ENCODE data around the gene MEGF9.

MEGF9 gene

DNA sequence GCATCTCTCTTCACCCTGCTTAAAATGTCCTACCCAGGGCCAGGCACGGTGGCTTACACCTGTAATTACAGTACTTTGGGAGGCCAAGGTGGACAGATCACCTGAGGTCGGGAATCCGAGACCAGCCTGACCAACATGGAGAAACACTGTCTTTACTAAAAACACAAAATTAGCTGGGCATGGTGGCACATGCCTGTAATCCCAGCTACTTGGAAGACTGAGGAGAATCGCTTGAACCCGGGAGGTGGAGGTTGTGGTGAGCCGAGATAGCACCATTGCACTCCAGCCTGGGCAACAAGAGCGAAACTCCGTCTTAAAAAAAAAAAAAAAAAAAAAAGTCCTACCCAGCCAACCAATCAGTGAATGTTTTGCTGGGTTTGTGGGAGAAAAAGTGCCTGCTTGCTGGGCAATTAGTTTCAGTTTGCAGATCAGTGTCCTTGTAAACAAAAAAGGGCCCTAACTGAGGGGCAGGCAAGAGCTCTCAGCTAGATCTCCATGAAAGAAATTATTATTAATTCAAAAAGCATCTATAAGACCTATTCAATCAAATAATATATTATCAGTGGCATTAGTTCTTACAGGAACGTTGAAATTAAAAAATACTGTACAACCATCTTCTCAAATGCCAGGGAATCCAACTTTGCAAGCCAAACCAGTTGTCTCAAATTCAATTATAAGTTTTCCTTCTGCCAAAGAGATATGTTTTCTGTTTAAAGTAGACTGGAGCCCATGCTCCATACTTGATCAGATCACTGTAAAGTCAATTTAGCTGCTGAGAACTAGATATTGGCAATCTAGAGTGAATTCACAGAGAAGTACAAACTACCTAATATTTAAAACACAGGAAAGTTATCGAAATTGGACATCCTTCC, 3.9 kb downstream of the MEGF9 start:
- peak overlapping the region in 6 of 7 experiments; percentile 2 to 94 (median 19) for H3K4me3 ChIP-seq
- peak overlapping the region in 19 of 21 experiments; percentile 37 to 97 (median 83) for H3K27ac ChIP-seq

GRCh38 chr9:120708526-120709224, 5.6 kb downstream of the MEGF9 start:
- peak overlapping the region in 17 of 21 experiments; percentile 14 to 97 (median 83) for H3K27ac ChIP-seq
- H3K4me3 ChIP-seq = no peak overlapping the region

DNA sequence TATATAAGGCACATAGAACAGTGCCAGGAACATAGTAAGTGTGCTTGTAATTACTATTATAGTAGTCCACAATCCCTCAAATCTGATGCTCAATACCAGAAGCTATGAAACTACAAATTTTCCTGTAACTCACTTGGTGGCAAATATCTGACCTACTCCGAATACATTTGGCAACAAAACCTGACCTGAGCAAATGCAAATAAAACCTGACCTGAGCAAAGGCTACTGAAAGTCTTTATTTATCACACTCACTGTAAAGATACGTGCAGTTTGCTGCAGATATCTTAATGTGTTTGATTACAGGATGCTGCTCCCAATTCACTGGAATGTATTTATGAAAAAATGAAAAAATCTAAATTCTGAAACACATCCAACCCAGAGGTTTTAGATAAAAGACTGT, 7.1 kb downstream of the MEGF9 start:
- peak overlapping the region in 1 of 21 experiments; percentile 68 for H3K27ac ChIP-seq
- no peak overlapping the region for H3K4me3 ChIP-seq

DNA sequence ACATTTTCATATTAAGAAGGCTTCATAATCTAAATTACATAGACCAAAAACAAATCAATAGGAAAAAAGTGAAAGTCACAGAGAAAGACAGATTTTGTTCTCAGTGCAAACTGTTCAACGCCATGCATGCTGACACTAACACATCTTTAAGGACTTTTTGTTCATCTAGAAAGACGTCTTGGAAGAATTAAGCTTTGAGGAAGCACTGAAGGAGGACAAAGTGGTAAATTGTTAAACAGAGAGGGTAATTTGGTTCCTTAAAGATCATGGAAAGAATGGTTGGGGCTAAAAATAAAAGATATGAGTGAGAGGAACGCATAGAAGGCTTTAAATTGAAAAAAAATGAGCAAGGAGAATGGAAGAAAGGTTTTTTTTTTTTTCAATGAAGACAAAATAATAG, 9.1 kb downstream of the MEGF9 start:
- H3K4me3 ChIP-seq = no peak overlapping the region
- peak overlapping the region in 2 of 21 experiments; percentile 5 to 66 for H3K27ac ChIP-seq

DNA sequence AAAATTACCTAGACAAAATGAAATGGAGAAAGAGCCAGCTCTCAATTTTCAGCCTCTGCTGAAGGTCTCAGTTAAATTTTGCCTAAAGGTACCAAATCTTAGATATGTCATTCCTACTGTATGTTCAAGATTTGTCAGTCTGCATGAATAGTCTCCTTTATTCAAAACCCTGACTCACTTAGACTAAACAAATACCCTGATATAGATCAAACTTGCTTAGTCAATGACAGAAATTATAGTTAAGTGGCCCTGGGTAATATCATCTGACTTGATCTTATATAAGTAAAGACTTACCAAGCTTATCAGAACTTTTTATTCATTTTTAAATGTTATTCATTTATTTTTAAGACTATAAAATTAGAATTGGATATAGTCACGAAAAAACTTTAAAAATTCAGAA, 12.2 kb downstream of the MEGF9 start:
- Histone ChIP-seq H3K27ac (no peak overlapping the region), H3K4me3 (no peak overlapping the region)

DNA sequence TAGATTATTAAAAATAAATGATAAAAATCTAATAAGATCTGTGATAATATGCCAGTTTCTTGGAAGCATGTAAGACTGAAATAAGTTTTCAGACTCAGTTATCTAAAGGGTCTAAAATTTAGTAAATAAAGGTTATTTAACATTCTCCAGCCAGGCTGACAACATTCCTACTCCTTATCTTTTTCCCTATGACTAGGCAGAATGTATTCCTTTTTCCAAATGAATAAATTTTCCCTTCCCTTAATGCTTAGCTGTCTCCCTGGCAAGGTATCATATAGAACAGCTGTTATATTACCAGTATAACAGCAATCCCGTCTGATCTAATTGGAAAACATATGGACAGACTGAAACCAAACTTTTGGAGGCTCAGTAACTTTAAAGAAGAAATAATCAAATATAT, 13.0 kb downstream of the MEGF9 start:
- H3K4me3 ChIP-seq = no peak overlapping the region
- no peak overlapping the region for H3K27ac ChIP-seq

- no peak overlapping the region for H3K4me3 ChIP-seq
- peak overlapping the region in 1 of 21 experiments; percentile 3 for H3K27ac ChIP-seq
These were observed 15.5 kb downstream of the MEGF9 start for GRCh38 chr9:120698766-120699165.

GRCh38 chr9:120697448-120697847, 16.8 kb downstream of the MEGF9 start:
- Histone ChIP-seq H3K27ac (no peak overlapping the region), H3K4me3 (no peak overlapping the region)

DNA sequence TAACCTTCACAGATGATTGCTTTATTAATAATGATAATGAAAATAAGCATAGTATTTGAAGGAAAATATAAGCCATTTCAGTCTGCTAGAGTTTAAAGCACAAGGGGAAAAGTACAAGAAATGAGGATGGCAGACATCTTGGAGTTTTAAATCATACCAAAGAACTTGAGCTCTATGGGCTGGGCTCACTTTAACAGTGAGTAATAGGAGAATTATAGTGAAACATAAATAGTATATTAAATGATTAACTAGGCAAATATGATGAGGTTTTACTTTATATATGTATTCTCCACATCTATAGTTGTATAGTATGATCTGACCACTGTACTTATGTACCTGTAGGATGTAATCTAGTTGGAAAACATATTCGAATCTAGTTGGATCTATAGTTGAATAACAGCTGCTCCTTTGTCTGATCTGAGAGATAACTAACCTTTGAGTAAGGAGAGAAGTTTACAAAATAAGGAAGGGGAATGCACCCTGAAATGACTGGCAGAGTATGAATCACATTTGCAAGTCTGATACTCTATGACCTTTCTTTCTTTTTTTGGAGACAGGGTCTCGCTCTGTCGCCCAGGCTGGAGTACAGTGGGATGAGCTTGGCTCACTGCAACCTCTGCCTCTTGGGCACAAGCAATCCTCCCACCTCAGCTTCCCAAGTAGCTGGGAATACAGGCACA, 17.6 kb downstream of the MEGF9 start:
- Histone ChIP-seq H3K27ac (peak overlapping the region in 1 of 21 experiments; percentile 20), H3K4me3 (no peak overlapping the region)

DNA sequence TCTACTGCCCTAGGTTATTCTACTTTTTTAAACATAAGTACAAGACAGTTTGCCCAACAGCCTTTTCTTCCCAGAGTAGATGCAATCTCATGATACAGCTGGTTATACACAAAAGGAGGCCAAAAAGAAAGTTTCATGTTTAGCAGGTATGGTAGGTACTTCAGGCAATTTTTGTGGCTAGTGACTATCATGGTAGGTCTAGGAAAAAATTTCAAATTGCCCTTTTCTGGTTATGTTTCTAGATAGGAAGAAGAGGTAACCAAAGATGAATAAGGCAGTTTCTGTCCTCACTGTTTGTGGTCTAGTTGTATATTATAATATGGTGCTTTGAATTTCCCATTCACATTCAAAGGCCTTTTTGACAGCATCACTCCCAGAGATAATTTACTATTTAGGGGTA, 19.7 kb downstream of the MEGF9 start:
- H3K27ac ChIP-seq = no peak overlapping the region

GRCh38 chr9:120693700-120694008, 20.6 kb downstream of the MEGF9 start:
- no peak overlapping the region for H3K4me3 ChIP-seq
- peak overlapping the region in 1 of 21 experiments; percentile 1 for H3K27ac ChIP-seq

More for the DNA sequence above, 19.7 kb downstream of the MEGF9 start:
- no peak overlapping the region for H3K4me3 ChIP-seq

GRCh38 chr9:120692901-120693699, 21.2 kb downstream of the MEGF9 start:
- Histone ChIP-seq H3K4me3 (no peak overlapping the region), H3K27ac (peak overlapping the region in 2 of 21 experiments; percentile 1 to 12)

GRCh38 chr9:120690372-120690771, 23.9 kb downstream of the MEGF9 start:
- H3K27ac ChIP-seq = no peak overlapping the region

DNA sequence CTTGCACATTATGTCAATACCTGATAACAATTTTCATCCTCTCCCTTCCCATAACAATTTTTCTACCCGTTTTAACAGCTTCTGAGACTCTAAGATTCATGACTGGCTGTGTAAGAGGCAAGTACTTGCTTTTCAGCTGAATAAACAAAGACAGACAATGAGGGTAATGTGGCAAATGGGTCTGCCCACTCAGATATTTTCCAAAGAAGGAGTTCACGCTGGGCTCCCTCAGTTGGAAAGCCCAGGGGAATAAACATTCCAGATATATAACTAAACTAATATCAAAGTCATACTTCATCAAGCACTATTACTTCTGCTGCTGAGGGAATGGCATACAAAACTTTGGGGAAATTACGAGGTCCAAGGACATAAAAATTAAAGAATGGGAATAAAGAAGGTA, 24.4 kb downstream of the MEGF9 start:
- no peak overlapping the region for H3K27ac ChIP-seq

More at GRCh38 chr9:120690372-120690771, 23.9 kb downstream of the MEGF9 start:
- no peak overlapping the region for H3K4me3 ChIP-seq

GRCh38 chr9:120688758-120689157, 25.5 kb downstream of the MEGF9 start:
- no peak overlapping the region for H3K27ac ChIP-seq

More for the DNA sequence above, 24.4 kb downstream of the MEGF9 start:
- no peak overlapping the region for H3K4me3 ChIP-seq

GRCh38 chr9:120683150-120683549, 31.1 kb downstream of the MEGF9 start:
- Histone ChIP-seq H3K4me3 (no peak overlapping the region), H3K27ac (no peak overlapping the region)

More at GRCh38 chr9:120688758-120689157, 25.5 kb downstream of the MEGF9 start:
- H3K4me3 ChIP-seq = no peak overlapping the region

- no peak overlapping the region for H3K27ac ChIP-seq
These were observed 33.1 kb downstream of the MEGF9 start for GRCh38 chr9:120681121-120681520.

GRCh38 chr9:120680579-120680978, 33.7 kb downstream of the MEGF9 start:
- Histone ChIP-seq H3K4me3 (no peak overlapping the region), H3K27ac (no peak overlapping the region)

More at GRCh38 chr9:120681121-120681520, 33.1 kb downstream of the MEGF9 start:
- no peak overlapping the region for H3K4me3 ChIP-seq

GRCh38 chr9:120680161-120680560, 34.1 kb downstream of the MEGF9 start:
- H3K27ac ChIP-seq = no peak overlapping the region
- no peak overlapping the region for H3K4me3 ChIP-seq

Data from skin epidermis (tissue), 12 donors.